ENCODE data around the gene ZNF625.
"Not testable (repeated sequence)": the region's sequence is repeated elsewhere in the genome, so short reads cannot be mapped to it uniquely, and the experiment has no call there.

ZNF625 gene

DNA sequence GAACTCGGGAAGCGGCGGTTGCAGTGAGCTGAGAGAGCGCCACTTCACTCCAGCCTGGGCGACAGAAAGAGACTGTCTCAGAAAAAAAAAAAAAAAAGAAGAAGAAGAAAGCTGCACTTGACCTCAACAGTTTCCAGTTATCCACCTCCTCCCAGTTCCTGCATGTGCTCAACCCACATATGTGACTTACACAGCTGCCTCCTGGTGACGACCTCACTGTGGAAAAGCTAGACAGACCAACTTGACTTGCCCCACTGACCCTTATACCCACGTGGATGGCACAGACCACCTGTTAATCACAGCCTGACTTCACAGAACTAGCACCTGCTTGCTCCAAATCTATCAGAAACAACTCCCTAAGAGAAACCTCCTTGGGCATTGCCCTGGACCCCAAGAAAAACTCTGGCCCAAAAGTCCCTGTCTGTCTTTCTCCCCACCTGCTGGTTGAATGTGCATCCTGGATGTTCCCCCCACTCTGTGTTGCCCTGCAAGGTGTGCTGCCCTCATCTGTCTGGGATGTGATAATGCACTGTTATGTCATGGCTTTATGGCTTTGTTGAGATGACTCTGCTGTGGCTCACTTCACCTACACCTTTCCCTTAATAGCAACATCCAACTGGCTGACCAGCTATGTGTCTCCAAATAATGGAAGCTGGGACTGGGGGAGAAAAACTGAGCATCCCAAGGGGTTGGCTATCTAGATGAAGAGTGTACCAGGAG, 19.2 kb downstream of the ZNF625 start:
- DNase-seq: peak; percentile 14 to 55

DNA sequence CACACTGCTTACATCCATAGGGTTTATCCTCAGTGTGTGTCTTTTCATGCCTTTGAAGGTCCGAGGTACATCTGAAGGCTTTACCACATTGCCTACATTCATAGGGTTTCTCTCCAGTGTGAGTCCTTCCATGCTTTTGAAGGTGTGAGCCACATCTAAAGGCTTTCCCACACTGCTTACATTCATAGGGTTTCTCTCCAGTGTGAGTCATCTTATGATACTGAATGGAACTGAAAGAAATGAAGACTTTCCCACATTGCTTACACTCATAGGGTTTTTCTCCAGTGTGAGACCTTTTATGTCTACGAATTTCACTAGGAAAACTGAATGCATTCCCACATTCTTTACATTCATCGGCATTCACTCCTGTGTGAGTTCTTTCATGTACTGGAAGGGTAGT, 23.5 kb downstream of the ZNF625 start:
- no peak for DNase-seq

DNA sequence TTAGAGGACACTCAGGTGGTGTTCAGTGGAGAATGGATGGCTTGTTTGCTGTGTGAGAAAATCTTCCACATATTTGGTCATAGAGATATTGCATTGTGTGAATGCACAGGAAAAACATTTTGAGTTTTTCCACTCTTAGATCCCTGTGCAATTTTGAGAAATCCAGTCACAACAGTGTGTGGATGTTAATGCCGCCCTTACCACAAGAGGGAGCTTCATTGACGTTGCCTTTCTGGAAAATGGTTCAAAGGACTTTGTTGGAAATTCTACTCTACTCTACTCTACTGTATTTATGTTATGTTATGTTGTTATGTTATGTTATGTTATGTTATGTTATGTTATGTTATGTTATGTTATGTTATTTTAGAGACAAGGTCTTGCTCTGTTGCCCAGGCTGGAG, 29.8 kb downstream of the ZNF625 start:
- DNase-seq: peak in 1 of 2 donors; percentile 29

DNA sequence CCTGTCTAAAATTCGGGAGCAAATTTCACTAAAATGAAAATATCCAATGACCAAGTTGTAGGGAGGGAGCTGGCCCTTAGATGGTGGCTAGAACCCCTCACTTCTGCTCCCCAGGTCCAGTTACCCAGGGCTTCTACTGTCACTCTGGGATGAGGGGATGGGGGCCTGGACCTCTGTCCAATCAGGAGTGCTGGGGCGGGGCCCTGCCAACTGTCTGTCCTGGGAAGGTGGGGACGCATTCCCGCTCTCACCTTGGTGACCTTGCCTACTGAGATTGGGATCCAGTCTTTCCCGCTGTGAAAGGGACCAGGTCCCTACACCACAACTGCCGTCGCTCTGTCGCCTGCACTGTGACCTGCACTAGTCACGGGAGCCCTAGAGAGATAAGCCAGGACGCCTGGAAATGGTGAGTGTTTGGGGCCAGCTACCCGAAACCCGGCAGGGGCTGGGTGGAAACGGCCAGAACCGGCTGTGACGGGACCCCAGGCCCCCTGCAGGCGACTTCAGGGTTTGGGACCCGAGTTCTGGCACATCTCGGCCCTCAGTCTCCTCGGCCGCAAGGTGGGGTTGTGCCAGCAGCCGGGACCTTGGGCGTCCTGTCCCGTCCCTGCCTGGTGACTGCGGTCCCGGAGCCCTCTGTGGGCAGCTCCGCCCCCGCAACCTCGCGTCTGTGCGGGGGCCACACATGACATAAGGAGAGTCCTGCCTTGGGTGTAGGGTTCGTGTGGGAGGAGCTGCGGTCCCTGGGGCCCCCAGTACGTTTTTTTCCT, 39.1 kb downstream of the ZNF625 start:
- no peak for DNase-seq

DNA sequence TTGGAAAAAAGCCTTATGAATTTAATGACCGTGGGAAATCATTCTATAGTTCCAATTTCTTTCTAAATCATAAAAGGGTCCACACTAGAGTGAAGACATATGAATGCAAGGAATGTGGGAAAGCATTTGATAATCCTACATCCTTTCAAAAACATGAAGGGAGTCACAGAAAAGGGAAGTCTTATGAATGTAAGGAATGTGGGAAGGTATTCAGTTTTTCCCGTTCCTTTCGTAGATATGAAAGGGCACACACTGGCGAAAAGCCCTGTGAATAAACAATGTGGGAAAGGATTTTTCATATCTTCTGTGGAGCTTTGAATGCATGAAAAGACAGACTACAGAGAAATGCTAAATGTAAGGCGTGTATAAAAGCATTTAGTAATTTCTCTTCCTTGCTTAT, 43.4 kb downstream of the ZNF625 start:
- DNase-seq: no peak

DNA sequence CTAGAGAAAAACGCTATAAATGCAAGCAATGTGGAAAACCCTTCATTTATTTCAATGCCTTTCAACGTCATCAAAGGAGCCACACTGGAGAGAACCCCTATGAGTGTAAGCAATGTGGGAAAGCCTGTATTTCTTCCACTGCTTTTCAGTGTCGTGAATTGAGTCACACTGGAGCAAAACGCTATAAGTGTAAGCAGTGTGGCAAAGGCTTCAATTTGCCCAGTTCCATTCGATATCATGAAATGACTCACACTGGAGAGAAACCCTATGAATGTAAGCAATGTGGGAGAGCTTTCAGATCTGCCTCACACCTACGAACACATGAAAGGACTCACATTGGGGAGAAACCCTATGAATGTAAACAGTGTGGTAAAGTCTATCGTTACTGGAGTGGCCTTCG, 43.8 kb downstream of the ZNF625 start:
- no peak for DNase-seq

DNA sequence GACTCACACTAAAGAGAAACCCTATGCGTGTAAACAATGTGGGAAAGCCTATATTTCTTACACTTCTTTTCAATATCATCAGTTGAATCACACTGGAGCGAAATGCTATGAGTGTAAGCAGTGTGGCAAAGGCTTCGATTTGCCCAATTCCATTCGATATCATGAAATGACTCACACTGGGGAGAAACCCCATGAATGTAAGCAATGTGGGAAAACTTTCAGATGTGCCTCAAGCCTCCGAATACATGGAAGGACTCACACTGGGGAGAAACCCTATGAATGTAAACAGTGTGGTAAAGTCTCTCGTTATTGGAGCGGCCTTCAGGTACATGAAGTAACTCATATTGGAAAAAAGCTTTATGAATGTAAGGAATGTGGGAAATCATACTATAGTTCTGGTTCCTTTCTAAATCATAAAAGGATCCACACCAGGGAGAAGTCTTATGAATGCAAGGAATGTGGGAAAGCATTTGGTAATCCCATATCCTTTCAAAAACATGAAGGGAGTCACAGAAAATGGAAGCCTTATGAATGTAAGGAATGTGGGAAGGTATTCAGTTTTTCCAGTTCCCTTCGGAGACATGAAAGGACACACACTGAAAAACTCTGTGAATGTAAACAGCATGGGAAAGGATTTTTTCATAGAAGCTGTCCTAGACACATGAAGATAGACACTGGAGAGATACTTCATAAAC, 44.4 kb downstream of the ZNF625 start:
- DNase-seq: no peak

DNA sequence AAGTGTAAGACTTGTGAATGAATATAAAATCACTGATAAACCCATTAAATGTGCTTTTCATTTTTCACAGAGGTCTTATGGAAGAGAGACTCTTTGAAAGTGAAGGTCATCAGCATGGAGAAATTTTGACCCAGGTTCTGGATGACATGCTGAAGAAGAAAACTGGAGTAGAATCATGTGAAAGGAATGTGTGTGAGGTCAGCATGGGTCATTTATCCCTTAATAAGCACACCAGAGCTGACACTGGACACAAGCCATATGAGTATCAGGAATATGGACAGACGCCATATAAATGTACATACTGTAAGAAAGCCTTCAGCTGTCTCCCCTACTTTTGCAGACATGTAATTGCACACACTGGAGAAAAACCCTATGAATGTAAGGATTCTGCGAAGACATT, 45.4 kb downstream of the ZNF625 start:
- no peak for DNase-seq

DNA sequence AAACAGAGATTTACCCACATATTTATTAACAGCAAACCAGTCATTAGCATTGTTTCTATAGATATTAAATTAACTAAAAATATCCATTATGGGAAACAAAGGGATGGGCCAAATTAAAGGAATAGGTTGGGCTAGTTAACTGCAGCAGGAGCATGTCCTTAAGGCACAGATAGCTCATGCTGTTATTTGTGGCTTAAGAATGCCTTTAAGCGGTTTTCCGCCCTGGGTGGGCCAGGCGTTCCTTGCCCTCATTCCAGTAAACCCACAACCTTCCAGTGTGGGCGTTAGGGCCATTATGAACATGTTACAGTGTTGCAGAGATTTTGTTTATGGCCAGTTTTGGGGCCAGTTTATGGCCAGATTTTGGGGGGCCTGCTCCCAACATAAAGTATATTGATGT, 52.6 kb downstream of the ZNF625 start:
- not testable (repeated sequence) for DNase-seq

DNA sequence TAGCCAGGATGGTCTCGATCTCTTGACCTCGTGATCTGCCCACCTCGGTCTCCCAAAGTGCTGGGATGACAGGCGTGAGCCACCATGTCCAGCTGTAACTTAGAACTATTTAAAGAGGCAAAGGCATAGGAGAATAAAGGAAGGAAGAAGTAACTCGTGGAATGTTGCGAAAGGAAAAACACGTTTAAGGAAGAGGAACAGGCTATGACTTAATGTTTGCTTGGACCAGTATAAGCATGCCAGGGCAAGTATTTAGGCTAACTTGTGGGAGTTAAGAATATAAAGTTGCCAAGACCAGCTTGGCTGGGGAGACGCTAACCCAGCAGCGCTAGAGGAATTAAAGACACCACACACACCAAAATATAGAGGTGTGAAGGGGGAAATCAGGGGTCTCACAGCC, 58.5 kb downstream of the ZNF625 start:
- DNase-seq: no peak

DNA sequence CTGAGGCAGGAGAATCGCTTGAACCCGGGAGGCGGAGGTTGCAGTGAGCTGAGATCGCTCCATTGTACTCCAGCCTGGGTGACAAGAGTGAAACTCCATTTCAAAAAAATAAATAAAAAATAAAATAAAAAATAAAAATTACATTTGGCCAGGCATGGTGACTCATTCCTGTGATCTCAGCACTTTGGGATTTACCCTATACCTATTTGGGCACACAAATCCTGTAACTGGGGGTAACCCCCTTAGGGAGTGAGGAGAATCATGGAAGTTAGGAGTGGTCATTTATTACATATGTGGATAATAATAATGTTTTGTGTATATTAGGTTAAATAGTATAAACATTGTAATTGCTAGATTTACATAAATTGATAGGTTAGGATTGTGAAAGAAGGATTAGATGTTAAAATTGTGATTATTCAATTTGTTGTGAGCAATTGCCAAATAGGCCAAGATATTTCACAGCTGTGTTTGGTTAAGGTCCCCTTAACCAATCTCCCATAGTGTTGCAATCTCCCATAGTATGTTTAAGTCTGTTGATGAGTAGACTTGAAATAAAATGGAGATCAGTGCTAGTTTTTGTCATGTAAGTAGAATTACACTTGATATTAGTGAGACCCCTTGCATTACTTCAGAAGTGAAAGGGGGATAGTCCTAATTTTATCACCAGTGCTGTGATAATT, 61.3 kb downstream of the ZNF625 start:
- no peak for DNase-seq
